GM21825 (cell line): ENCODE measurements around the gene PSG2.
"Not testable (repeated sequence)": the region's sequence is repeated elsewhere in the genome, so short reads cannot be mapped to it uniquely, and the experiment has no call there.

Source experiments
- ATAC-seq: cut with Tn5 transposase; IDR thresholded peaks from one replicate; pipeline ENCODE4 v1.9.1; 2021; ENCODE audit warnings: mild to moderate bottlenecking, moderate library complexity; ENCODE audit not compliant: unreplicated experiment

PSG2 gene

DNA sequence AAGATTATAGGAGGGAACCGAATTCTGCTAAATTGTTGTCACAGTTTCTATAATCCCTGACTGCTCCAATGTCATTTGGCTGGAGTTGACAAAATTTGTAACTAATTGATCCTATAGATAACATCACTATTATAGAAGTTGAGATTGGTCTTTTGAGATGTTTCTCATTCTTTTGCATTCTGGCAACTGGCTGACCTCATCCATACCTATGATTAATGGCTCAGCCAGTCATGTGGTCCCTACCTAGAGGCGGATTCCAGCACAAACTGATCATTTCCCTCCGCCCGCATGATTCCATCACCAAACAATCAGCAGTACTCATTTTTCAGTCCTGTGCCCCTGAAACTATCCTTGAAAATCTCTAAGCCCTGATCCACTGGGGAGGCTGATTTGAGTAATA, 4.2 kb downstream of the PSG2 start:
- ATAC-seq = no peak

DNA sequence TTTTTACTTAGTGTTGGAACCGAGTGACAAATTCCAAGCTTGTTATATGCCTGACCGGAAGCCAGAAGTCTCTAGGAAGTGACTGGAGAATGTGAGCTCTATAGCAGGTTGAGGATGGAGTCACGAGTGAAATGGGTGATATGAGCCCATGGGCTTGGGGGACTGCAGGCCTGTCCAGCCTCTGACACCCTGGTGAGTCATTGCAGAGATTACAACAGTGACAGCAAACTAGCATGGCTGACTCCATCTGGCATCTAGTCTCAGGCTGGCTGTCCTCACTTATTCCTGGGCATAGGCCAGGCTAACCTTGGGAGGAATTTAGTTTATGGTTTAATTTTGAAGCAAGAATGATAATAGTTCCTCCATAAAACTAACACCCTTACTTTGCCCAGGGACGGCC, 4.6 kb downstream of the PSG2 start:
- ATAC-seq = not testable (repeated sequence)

DNA sequence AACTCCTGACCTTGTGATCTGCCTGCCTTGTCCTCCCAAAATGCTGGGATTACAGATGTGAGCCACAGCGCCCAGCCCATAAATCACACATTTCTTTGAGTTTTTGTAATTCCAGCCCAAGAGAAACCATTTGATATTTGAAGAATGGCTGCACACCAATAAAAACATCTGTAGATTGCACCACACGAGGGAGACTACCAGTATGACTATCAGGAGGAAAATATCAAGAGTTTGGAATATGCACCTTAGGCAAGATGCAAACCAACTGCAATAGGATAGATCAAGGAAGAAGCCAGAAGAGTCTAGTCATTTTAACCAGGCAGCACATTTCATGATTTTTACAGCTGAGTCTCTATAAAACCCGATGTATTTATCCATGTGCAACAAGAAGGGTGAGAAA, 20.1 kb downstream of the PSG2 start:
- not testable (repeated sequence) for ATAC-seq

DNA sequence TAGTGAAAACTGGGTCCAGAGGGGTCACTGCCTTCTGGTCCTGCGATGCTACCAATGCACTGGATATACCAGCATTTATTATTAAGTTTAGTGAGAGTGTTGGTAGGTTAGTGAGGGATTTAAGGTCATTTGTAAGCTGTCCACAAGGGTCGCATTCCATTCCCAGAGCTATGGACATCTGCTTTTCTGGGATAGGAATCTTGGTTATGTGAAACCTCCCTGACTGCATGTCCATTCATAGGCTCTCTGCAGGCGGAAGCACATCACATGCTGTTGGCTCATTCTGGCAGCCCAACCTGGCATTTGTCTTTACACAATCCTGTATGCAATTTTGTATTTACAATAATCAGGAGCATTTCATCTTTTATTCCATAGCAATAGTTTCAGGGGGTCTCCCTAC, 21.2 kb downstream of the PSG2 start:
- not testable (repeated sequence) for ATAC-seq

DNA sequence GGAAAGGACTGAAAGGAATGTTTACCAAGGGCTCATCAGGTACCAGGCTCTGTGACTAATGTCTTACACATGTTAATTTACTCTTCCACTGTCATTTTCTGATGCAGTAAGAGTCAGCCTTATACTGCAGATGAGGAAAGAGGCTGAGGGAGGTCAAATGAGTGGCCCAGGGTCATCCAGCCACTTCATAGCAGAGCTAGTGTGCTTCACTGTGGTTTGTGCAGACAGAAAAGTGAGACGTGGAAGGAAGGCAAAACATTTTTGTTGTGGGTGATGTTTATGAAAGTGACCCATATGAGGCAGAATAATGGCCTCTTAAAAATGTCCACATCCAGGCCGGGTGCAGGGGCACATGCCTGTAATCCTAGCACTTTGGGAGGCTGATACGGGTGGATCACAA, 22.2 kb downstream of the PSG2 start:
- ATAC-seq = not testable (repeated sequence)

- ATAC-seq = not testable (repeated sequence)
Observed at GRCh38 chr19:43059482-43059881, 23.0 kb downstream of the PSG2 start.

DNA sequence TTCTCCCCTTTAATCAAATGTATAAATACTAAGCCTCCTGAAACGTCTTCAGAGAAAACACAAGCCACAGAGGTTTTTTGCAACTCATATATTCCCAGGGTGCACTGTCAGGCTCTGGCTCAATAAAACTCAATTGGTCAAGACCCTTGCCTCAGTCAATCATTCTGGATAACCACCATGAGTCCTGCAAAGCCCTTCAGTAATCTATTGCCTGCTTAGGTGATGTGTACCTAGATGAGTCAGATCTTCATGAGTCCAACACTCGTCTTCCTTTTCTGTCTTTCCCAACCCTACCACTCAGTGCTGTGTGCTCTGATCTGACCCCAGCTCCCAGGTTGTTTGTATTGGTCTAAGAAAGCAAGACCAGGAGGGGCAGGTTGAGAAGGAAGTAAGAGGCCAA, 24.1 kb downstream of the PSG2 start:
- not testable (repeated sequence) for ATAC-seq

DNA sequence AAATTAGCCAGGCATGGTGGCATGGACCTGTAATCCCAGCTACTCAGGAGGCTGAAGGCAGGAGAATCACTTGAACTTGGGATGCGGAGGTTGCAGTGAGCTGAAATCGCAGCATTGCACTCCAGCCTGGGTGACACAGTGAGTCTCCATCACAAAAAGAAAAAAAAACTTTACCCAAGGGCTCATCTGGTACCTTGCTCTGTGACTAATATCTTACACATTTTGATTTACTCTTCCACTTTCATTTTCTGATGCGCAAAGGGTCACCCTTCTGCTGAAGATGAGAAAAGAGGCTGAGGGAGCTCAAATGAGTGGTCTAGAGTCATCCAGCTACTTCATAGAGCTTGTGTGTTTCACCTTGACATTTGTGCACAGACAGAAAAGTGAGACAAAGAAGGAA, 34.5 kb downstream of the PSG2 start:
- not testable (repeated sequence) for ATAC-seq

- not testable (repeated sequence) for ATAC-seq
Observed at GRCh38 chr19:43046578-43046977, 35.9 kb downstream of the PSG2 start.

GRCh38 chr19:43043492-43044180, 38.9 kb downstream of the PSG2 start:
- not testable (repeated sequence) for ATAC-seq

- not testable (repeated sequence) for ATAC-seq
Observed at GRCh38 chr19:43031645-43032044, 50.9 kb downstream of the PSG2 start.

GRCh38 chr19:43028866-43029265, 53.6 kb downstream of the PSG2 start:
- no peak for ATAC-seq

DNA sequence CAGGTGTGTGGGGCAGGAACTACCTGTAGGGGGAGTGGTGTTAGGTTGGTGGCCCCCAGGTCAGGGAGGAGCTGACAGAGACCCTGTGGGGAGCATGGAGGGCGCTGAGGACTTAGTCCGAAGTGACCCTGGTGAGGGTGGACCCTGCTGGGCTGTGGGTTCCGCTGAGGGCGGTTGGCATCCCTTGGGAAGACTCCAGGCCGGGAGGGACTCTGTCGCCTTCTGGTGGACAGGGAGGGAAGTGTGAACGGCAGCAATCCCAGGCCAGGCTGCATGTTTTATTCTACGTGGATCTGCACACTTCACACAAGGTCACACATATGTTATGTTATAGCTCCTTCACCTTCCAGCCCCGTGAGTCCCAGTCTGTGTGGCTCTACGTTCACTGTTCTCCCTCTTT, 54.5 kb downstream of the PSG2 start:
- not testable (repeated sequence) for ATAC-seq

GRCh38 chr19:43027061-43027460, 55.4 kb downstream of the PSG2 start:
- ATAC-seq = not testable (repeated sequence)

DNA sequence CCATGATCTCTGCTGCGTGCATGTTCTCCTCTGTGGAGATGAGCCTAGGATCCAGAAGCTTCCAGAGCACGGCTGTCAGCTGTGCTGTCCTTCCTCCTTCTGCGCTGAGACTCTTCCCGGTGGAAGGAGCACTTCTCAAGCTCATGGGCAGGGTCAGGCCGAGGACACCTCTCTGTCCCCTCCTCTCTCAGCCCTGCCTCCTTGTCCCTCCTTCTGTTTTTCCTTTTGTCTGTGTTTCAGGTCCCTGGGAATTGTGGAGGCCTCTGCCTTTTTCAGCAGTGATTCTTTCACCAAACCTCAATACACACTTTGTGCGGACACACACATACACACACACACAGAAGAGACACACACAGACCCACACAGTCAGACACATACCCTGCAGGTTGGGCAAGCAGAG, 56.1 kb downstream of the PSG2 start, which contains the start of gene PSG11:
TSS of gene PSG11 (minus strand) at position 101 of the 400 bp plus-strand sequence. CDS start at position 4, 97 bp downstream.
- ATAC-seq = not testable (repeated sequence)

DNA sequence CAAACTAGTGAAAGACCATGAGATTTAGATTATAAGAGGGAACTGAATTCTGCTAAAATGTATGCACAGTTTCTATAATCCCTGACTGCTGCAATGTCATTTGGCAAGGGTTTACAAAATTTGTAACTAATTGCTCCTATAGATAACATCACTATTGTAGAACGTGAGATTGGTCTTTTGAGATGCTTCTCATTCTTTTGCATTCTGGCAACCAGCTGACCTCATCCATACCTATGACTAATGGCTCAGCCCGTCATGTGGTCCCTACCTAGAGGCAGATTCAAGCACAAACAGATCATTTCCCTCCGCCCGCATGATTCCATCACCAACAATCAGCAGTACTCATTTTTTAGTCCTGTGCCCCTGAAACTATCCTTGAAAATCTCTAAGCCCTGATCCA, 60.4 kb downstream of the PSG2 start:
- ATAC-seq = not testable (repeated sequence)

DNA sequence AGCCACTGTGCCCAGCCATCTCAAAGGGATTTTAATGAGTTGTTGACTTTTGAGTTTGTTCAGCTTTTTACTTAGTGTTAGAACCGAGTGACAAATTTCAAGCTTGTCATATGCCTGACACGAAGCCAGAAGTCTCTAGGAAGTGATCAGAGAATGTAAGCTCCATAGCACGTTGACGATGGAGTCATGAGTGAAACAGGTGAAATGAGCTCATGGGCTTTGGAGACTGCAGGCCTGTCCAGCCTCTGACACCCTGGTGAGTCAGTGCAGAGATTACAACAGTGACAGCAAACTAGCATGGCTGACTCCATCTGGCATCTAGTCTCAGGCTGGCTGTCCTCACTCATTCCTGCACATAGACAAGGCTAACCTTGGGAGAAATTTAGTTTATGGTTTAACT, 60.9 kb downstream of the PSG2 start:
- ATAC-seq = not testable (repeated sequence)

DNA sequence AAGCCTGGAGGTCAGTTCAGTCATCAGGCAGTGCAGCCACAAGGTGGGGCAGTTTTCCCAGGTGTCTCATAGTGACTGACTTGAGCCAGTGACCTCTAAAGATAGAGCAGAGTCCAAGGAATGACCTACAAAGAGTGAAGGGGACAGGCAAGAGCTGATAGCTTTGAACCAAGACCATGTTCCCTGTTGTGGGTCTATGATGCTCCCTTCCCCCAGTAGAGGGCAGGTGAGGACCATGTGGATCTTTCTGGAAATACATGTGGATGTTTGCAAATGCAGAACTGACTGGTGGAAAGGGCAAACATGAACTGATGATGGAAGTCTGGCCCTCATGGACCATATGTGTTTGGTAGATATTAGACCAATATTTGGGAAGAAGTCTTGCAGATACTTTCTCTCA, 62.9 kb downstream of the PSG2 start:
- not testable (repeated sequence) for ATAC-seq
